SK-N-SH treated with all-trans-retinoic acid at 6 μM for 48 hours (cell line): ENCODE measurements around the gene UROD.

Source experiments
- ATAC-seq: fragments of 200-7000 bp; cut with Tn5 transposase; 3 replicates; pipeline ENCODE4 v1.9.1; 2020; ENCODE audit warnings: mild to moderate bottlenecking, moderate library complexity
- ARNTL ChIP-seq: fragments of 450-650 bp; formaldehyde crosslinking; IDR thresholded peaks from 2 replicates; pipeline ENCODE4 v1.5.0; 2020; ENCODE audit warnings: low read depth, mild to moderate bottlenecking, moderate library complexity, borderline replicate concordance
- CREB5 ChIP-seq: fragments of 250-450 bp; sonication (Bioruptor Pico); IDR thresholded peaks from 2 replicates; pipeline ENCODE4 v1.5.1; 2020; ENCODE audit warnings: low read depth, mild to moderate bottlenecking, moderate library complexity
- CSDC2 ChIP-seq: fragments of 250-450 bp; sonication (Bioruptor Pico); IDR thresholded peaks from 2 replicates; pipeline ENCODE4 v1.5.0; 2020; ENCODE audit warnings: mild to moderate bottlenecking, moderate library complexity
- CSRNP3 ChIP-seq: fragments of 250-450 bp; sonication (Bioruptor Pico); IDR thresholded peaks from 2 replicates; pipeline ENCODE4 v1.5.1; 2021; ENCODE audit warnings: mild to moderate bottlenecking, moderate library complexity
- ESRRG ChIP-seq: fragments of 250-450 bp; sonication (Bioruptor Pico); IDR thresholded peaks from 2 replicates; pipeline ENCODE4 v1.6.1; 2021; ENCODE audit warnings: mild to moderate bottlenecking
- GLIS3 ChIP-seq: fragments of 250-450 bp; sonication (Bioruptor Pico); IDR thresholded peaks from 2 replicates; pipeline ENCODE4 v1.5.0; 2020; ENCODE audit warnings: mild to moderate bottlenecking, moderate library complexity
- ISL1 ChIP-seq: fragments of 250-450 bp; sonication (Bioruptor Pico); IDR thresholded peaks from 2 replicates; pipeline ENCODE4 v2.1.2; 2022; ENCODE audit warnings: mild to moderate bottlenecking, moderate library complexity
- PATZ1 ChIP-seq: fragments of 250-450 bp; sonication (Bioruptor Pico); IDR thresholded peaks from 2 replicates; pipeline ENCODE4 v1.8.0; 2020; ENCODE audit warnings: mild to moderate bottlenecking, moderate library complexity, borderline replicate concordance
- POU6F1 ChIP-seq: fragments of 250-450 bp; sonication (Bioruptor Pico); IDR thresholded peaks from 2 replicates; pipeline ENCODE4 v1.8.0; 2021; ENCODE audit warnings: low read depth, mild to moderate bottlenecking, moderate library complexity, borderline replicate concordance
- PPARA ChIP-seq: fragments of 250-450 bp; sonication (Bioruptor Pico); IDR thresholded peaks from 2 replicates; pipeline ENCODE4 v1.5.0; 2020; ENCODE audit warnings: mild to moderate bottlenecking, borderline replicate concordance
- SNAI2 ChIP-seq: fragments of 250-450 bp; sonication (Bioruptor Pico); IDR thresholded peaks from 2 replicates; pipeline ENCODE4 v1.5.0; 2020; ENCODE audit warnings: mild to moderate bottlenecking, moderate library complexity
- TCF4 ChIP-seq: fragments of 250-450 bp; sonication (Bioruptor Pico); IDR thresholded peaks from 2 replicates; pipeline ENCODE4 v1.8.0; 2021; ENCODE audit warnings: mild to moderate bottlenecking, moderate library complexity, borderline replicate concordance
- TOX ChIP-seq: fragments of 250-450 bp; sonication (Bioruptor Pico); IDR thresholded peaks from 2 replicates; pipeline ENCODE4 v1.8.0; 2021; ENCODE audit warnings: mild to moderate bottlenecking, moderate library complexity, borderline replicate concordance
- TSHZ2 ChIP-seq: fragments of 250-450 bp; sonication (Bioruptor Pico); IDR thresholded peaks from 2 replicates; pipeline ENCODE4 v1.5.0; 2020; ENCODE audit warnings: mild to moderate bottlenecking, moderate library complexity
- ZC3H10 ChIP-seq: fragments of 250-450 bp; sonication (Bioruptor Pico); IDR thresholded peaks from 2 replicates; pipeline ENCODE4 v1.5.1; 2021; ENCODE audit warnings: mild to moderate bottlenecking, moderate library complexity
- ZFP3 ChIP-seq: fragments of 250-450 bp; sonication (Bioruptor Pico); IDR thresholded peaks from 2 replicates; pipeline ENCODE4 v1.5.0; 2020; ENCODE audit warnings: mild to moderate bottlenecking, moderate library complexity
- ZFP30 ChIP-seq: fragments of 450-650 bp; formaldehyde crosslinking; IDR thresholded peaks from 2 replicates; pipeline ENCODE4 v1.5.0; 2022; ENCODE audit warnings: mild to moderate bottlenecking, moderate library complexity
- ZNF565 ChIP-seq: fragments of 450-650 bp; formaldehyde crosslinking; conservative IDR thresholded peaks from 2 replicates; pipeline ENCODE4 v1.5.0; 2020; ENCODE audit warnings: low read depth, mild to moderate bottlenecking, moderate library complexity
- ZNF70 ChIP-seq: fragments of 450-650 bp; formaldehyde crosslinking; IDR thresholded peaks from 2 replicates; pipeline ENCODE4 v1.5.0; 2020; ENCODE audit warnings: mild to moderate bottlenecking, moderate library complexity
- ZNF8 ChIP-seq: fragments of 450-650 bp; formaldehyde crosslinking; IDR thresholded peaks from 2 replicates; pipeline ENCODE4 v1.5.0; 2020; ENCODE audit warnings: mild to moderate bottlenecking, moderate library complexity

UROD gene

GRCh38 chr1:45014321-45015028 is 2.4 kb downstream of the UROD start:
- ATAC-seq: peak; percentile 37
- TF ChIP-seq ISL1 (CRISPR knock-in tag) (no peak), ZNF565 (CRISPR knock-in tag) (no peak), ZFP3 (no peak), ZFP30 (CRISPR knock-in tag) (no peak), ZC3H10 (CRISPR knock-in tag) (no peak), GLIS3 (CRISPR knock-in tag) (no peak), CSDC2 (CRISPR knock-in tag) (no peak), PPARA (CRISPR knock-in tag) (no peak), ZNF70 (no peak), ARNTL (no peak)

GRCh38 chr1:45015683-45016082 is 3.6 kb downstream of the UROD start:
- ATAC-seq: no peak
- TF ChIP-seq POU6F1 (CRISPR knock-in tag) (no peak), TSHZ2 (CRISPR knock-in tag) (no peak), ZC3H10 (CRISPR knock-in tag) (no peak), PPARA (CRISPR knock-in tag) (no peak), CSRNP3 (CRISPR knock-in tag) (no peak), CREB5 (CRISPR knock-in tag) (no peak), GLIS3 (CRISPR knock-in tag) (no peak), PATZ1 (no peak), ESRRG (CRISPR knock-in tag) (no peak), ZFP30 (CRISPR knock-in tag) (no peak), TCF4 (CRISPR knock-in tag) (no peak), ZNF8 (CRISPR knock-in tag) (no peak)
- TF ChIP-seq, all 23 proteins: peak for 0

GRCh38 chr1:45016090-45016697 is 4.1 kb downstream of the UROD start:
- ATAC-seq: no peak
- TF ChIP-seq ARNTL (no peak), TOX (CRISPR knock-in tag) (no peak), PATZ1 (no peak), TSHZ2 (CRISPR knock-in tag) (no peak), ZFP3 (no peak), TCF4 (CRISPR knock-in tag) (no peak), SNAI2 (CRISPR knock-in tag) (no peak), ZNF565 (CRISPR knock-in tag) (no peak), CSDC2 (CRISPR knock-in tag) (no peak), ZNF8 (CRISPR knock-in tag) (no peak)
